Measurements from ENCODE around the gene EML1.

- TF ChIP-seq HDGF (IDR thresholded peaks at IDR 0.05; ENCODE audit: borderline replicate concordance) (no peak), SUZ12 (IDR thresholded peaks at IDR 0.05) (no peak), SP1 (IDR thresholded peaks at IDR 0.05) (no peak), PKNOX1 (IDR thresholded peaks at IDR 0.05) (no peak), TARDBP (IDR thresholded peaks at IDR 0.05) (no peak), BHLHE40 (IDR thresholded peaks at IDR 0.05; ENCODE audit: borderline replicate concordance) (no peak), ZNF384 (IDR thresholded peaks at IDR 0.05) (no peak), LEF1 (IDR thresholded peaks at IDR 0.05; ENCODE audit: borderline replicate concordance) (no peak), L3MBTL2 (conservative IDR thresholded peaks at IDR 0.05) (no peak)
Measured at GRCh38 chr14:99756796-99757195, 36.4 kb upstream of the EML1 start.

Data from HEK293T (cell line).